HG03108 (cell line): ENCODE data around the gene ABCB6.

Experiments used
- ATAC-seq: cut with Tn5 transposase; IDR thresholded peaks from one replicate; pipeline ENCODE4 v1.9.1; 2021; ENCODE audit warnings: moderate library complexity; ENCODE audit not compliant: unreplicated experiment

ABCB6 gene

GRCh38 chr2:219186754-219187456 is 31.9 kb downstream of the ABCB6 start:
- no peak for ATAC-seq

GRCh38 chr2:219184121-219184520 is 34.6 kb downstream of the ABCB6 start:
- ATAC-seq, result no peak

GRCh38 chr2:219183151-219183772 is 35.5 kb downstream of the ABCB6 start:
- ATAC-seq, result no peak

- no peak for ATAC-seq
Measured at GRCh38 chr2:219182331-219183150, 36.2 kb downstream of the ABCB6 start.

- ATAC-seq, result no peak
Measured at GRCh38 chr2:219181531-219181930, 37.2 kb downstream of the ABCB6 start.

GRCh38 chr2:219180961-219181360 is 37.8 kb downstream of the ABCB6 start:
- ATAC-seq, result no peak

- no peak for ATAC-seq
Measured at GRCh38 chr2:219179601-219180465, 38.9 kb downstream of the ABCB6 start.

- peak; percentile 6 for ATAC-seq
Measured at GRCh38 chr2:219178377-219179175, 40.2 kb downstream of the ABCB6 start.

- peak; percentile 36 for ATAC-seq
Measured at GRCh38 chr2:219177552-219178376, 41.0 kb downstream of the ABCB6 start, which contains the start of gene RETREG2. Gene RETREG2 (plus strand): TSS chr2:219178275. CDS start chr2:219178353, 78 bp downstream.

GRCh38 chr2:219176818-219177551 is 41.8 kb downstream of the ABCB6 start, which contains the start of gene CNPPD1:
Gene CNPPD1 (minus strand): TSS chr2:219176925. CDS start chr2:219176828, 97 bp downstream.
- peak; percentile 64 for ATAC-seq

- peak; percentile 27 for ATAC-seq
Measured at GRCh38 chr2:219175928-219176817, 42.6 kb downstream of the ABCB6 start.

GRCh38 chr2:219175486-219175885 is 43.3 kb downstream of the ABCB6 start:
- ATAC-seq, result no peak

GRCh38 chr2:219174801-219175200 is 44.0 kb downstream of the ABCB6 start:
- no peak for ATAC-seq

- no peak for ATAC-seq
Measured at GRCh38 chr2:219174146-219174545, 44.6 kb downstream of the ABCB6 start.

- no peak for ATAC-seq
Measured at GRCh38 chr2:219173176-219173575, 45.6 kb downstream of the ABCB6 start.

GRCh38 chr2:219172231-219173154 is 46.3 kb downstream of the ABCB6 start:
- no peak for ATAC-seq
